HEK293 (cell line): Measurements from ENCODE around the gene CENPX.
A peak's percentile ranks its signal among the peaks of the same experiment; 100 is the strongest.

Experiments used
- CTCF ChIA-PET: fragments of 350-600 bp; formaldehyde crosslinking; extraction: SDS; loops from one replicate; lab custom pipeline; 2021; ENCODE audit warnings: antibody characterized with exemption; lab: Yijun Ruan, JAX
- POLR2A ChIA-PET: fragments of 300-600 bp; formaldehyde crosslinking; extraction: SDS; loops from one replicate; lab custom pipeline; 2020; ENCODE audit warnings: antibody characterized with exemption, inconsistent platforms; lab: Yijun Ruan, JAX
- H3K27ac ChIP-seq: fragments of 200-500 bp; sonication (Bioruptor generic); 2 replicates; pipeline ENCODE4 v1.5.1; 2014; ENCODE audit warnings: low read depth, low read length, control low read depth, inconsistent platforms; ENCODE audit errors: extremely low read depth
- H3K36me3 ChIP-seq, 2 experiments: fragments of 200-500 bp in 1 of 2; sonication (Bioruptor generic) in 1 of 2; 1 replicate in 1 of 2; 2 replicates in 1 of 2; pipeline ENCODE4 v1.5.1; 2014 to 2017; ENCODE audit warnings: inconsistent platforms in 2 of 2, low read length in 2 of 2; ENCODE audit not compliant: control insufficient read depth in 2 of 2, insufficient read depth in 1 of 2
- H3K4me1 ChIP-seq: fragments of 200-500 bp; sonication (Bioruptor generic); 2 replicates; pipeline ENCODE4 v1.5.1; 2014; ENCODE audit warnings: mild to moderate bottlenecking, low read length, inconsistent platforms; ENCODE audit not compliant: control insufficient read depth, insufficient read depth
- H3K4me3 ChIP-seq: 2 replicates; pipeline ENCODE4 v1.5.1; 2011; ENCODE audit warnings: low read depth, mild to moderate bottlenecking, control low read depth, low read length, moderate library complexity
- H3K9me3 ChIP-seq: fragments of 200-500 bp; sonication (Bioruptor generic); 2 replicates; pipeline ENCODE4 v1.5.1; 2014; ENCODE audit warnings: low read depth, low read length, inconsistent platforms; ENCODE audit not compliant: control insufficient read depth, insufficient read depth
- GLI2 ChIP-seq: fragments of 450-650 bp; formaldehyde crosslinking; IDR thresholded peaks from 2 replicates; pipeline ENCODE4; 2017; ENCODE audit warnings: missing biosample characterization, missing genetic modification characterization, low read depth, borderline replicate concordance
- PBX3 ChIP-seq: sonication (generic); formaldehyde crosslinking; IDR thresholded peaks from 2 replicates; pipeline ENCODE4 v1.8.1; 2022; ENCODE audit warnings: mild to moderate bottlenecking, moderate library complexity, missing genetic modification reagents
- PRDM1 ChIP-seq: fragments of 450-650 bp; formaldehyde crosslinking; IDR thresholded peaks from 2 replicates; pipeline ENCODE4; 2016; ENCODE audit warnings: missing biosample characterization, missing genetic modification characterization
- PRDM4 ChIP-seq: fragments of 450-650 bp; formaldehyde crosslinking; IDR thresholded peaks from 2 replicates; pipeline ENCODE4 v1.5.1; 2017; ENCODE audit warnings: missing biosample characterization, missing genetic modification characterization
- SALL2 ChIP-seq: fragments of 450-650 bp; formaldehyde crosslinking; IDR thresholded peaks from 2 replicates; pipeline ENCODE4 v1.5.0; 2017; ENCODE audit warnings: missing biosample characterization, mild to moderate bottlenecking, missing genetic modification characterization, borderline replicate concordance
- ZBTB11 ChIP-seq: fragments of 450-650 bp; formaldehyde crosslinking; conservative IDR thresholded peaks from 2 replicates; pipeline ENCODE4 v1.5.1; 2016; ENCODE audit warnings: low read depth, missing biosample characterization, missing genetic modification characterization
- ZIC2 ChIP-seq: fragments of 450-650 bp; formaldehyde crosslinking; IDR thresholded peaks from 2 replicates; pipeline ENCODE4 v1.5.1; 2016; ENCODE audit warnings: missing biosample characterization, missing genetic modification characterization
- ZNF16 ChIP-seq: fragments of 450-650 bp; formaldehyde crosslinking; IDR thresholded peaks from 2 replicates; pipeline ENCODE4 v1.5.1; 2016; ENCODE audit warnings: low read depth, missing biosample characterization, missing genetic modification characterization
- ZNF169 ChIP-seq: fragments of 450-650 bp; formaldehyde crosslinking; IDR thresholded peaks from 2 replicates; pipeline ENCODE4 v1.5.1; 2016; ENCODE audit warnings: missing biosample characterization, missing genetic modification characterization
- ZNF223 ChIP-seq: fragments of 450-650 bp; formaldehyde crosslinking; IDR thresholded peaks from 2 replicates; pipeline ENCODE4 v1.5.1; 2016; ENCODE audit warnings: missing biosample characterization, missing genetic modification characterization
- ZNF23 ChIP-seq: fragments of 450-650 bp; formaldehyde crosslinking; IDR thresholded peaks from 2 replicates; pipeline ENCODE4 v1.5.1; 2016; ENCODE audit warnings: missing biosample characterization, missing genetic modification characterization, borderline replicate concordance
- ZNF514 ChIP-seq: fragments of 450-650 bp; formaldehyde crosslinking; IDR thresholded peaks from 2 replicates; pipeline ENCODE4 v1.5.1; 2016; ENCODE audit warnings: missing biosample characterization, missing genetic modification characterization
- ZNF529 ChIP-seq: fragments of 450-650 bp; formaldehyde crosslinking; IDR thresholded peaks from 2 replicates; pipeline ENCODE4 v1.5.1; 2017; ENCODE audit warnings: missing genetic modification characterization, missing biosample characterization; ENCODE audit not compliant: insufficient replicate concordance
- ZNF544 ChIP-seq: fragments of 450-650 bp; formaldehyde crosslinking; IDR thresholded peaks from 2 replicates; pipeline ENCODE4 v1.5.0; 2017; ENCODE audit warnings: missing biosample characterization, missing genetic modification characterization
- ZNF629 ChIP-seq: fragments of 450-650 bp; formaldehyde crosslinking; IDR thresholded peaks from 2 replicates; pipeline ENCODE4 v1.5.1; 2017; ENCODE audit warnings: missing biosample characterization, missing genetic modification characterization
- ZNF785 ChIP-seq: fragments of 450-650 bp; formaldehyde crosslinking; IDR thresholded peaks from 2 replicates; pipeline ENCODE4 v1.5.1; 2016; ENCODE audit warnings: missing biosample characterization, missing genetic modification characterization

Gene CENPX

GRCh38 chr17:82043507-82043906, 20.8 kb upstream of the CENPX start:
- no peaks in the 10 kb centered on the region for H3K9me3 ChIP-seq
- POLR2A ChIA-PET, result interaction anchor here (0.6 to 1.8 kb wide), 5 partner anchors 16 to 150 kb away, joined by 3 to 7 read pairs (median 5); no protein-coding TSS in a partner anchor
- CTCF ChIA-PET, result interaction anchor here (0.6 to 1.0 kb wide), 4 partner anchors 8 to 310 kb away, joined by 3 to 5 read pairs (median 4); no protein-coding TSS in a partner anchor
- no peak overlapping the region for H3K27ac ChIP-seq
- H3K4me3 ChIP-seq, result no peak overlapping the region
- no peaks in the 10 kb centered on the region for H3K4me1 ChIP-seq
- peaks cover 0 to 26% of the 10 kb centered on the region in 2 experiments; a peak in 1 of 3 replicates for H3K36me3 ChIP-seq
- TF ChIP-seq ZIC2 (tag by site-specific recombination), result peak; percentile 64
- no peak for TF ChIP-seq PRDM4 (tag by site-specific recombination)

- TF ChIP-seq ZNF169 (tag by site-specific recombination) (no peak), ZNF223 (tag by site-specific recombination) (0 out of 2 replicates have a peak, but pooled peaks have one; percentile 38)
- ChIA-PET POLR2A (interaction anchor here (1.8 kb wide), 2 partner anchors 12 to 17 kb away, joined by 4 to 5 read pairs; partner anchors contain the start of gene RAC3), CTCF (interaction anchor here (0.6 kb wide), 2 partner anchors 21 to 310 kb away, joined by 3 to 4 read pairs; no protein-coding TSS in a partner anchor)
Observed at GRCh38 chr17:82042649-82043048, 20.0 kb upstream of the CENPX start.

GRCh38 chr17:82041144-82041814, 18.6 kb upstream of the CENPX start:
- CTCF ChIA-PET, result interaction anchor here (0.6 to 2.5 kb wide), 5 partner anchors 11 to 269 kb away, joined by 3 to 12 read pairs (median 3); no protein-coding TSS in a partner anchor
- Histone ChIP-seq H3K4me3 (no peak overlapping the region), H3K36me3 (peaks cover 0 to 8% of the 10 kb centered on the region in 2 experiments; a peak in 1 of 3 replicates), H3K9me3 (no peaks in the 10 kb centered on the region), H3K4me1 (peaks cover 5% of the 10 kb centered on the region; the same call in 1 of the 2 replicates)
- no peak for TF ChIP-seq ZBTB11 (tag by site-specific recombination)
- TF ChIP-seq, all 188 proteins: peak for 0
- POLR2A ChIA-PET, result interaction anchor here (1.4 to 1.8 kb wide), 2 partner anchors 10 to 19 kb away, joined by 3 to 4 read pairs; partner anchors contain the start of gene RAC3
- H3K27ac ChIP-seq, result no peak overlapping the region

More at GRCh38 chr17:82042649-82043048, 20.0 kb upstream of the CENPX start:
- H3K9me3 ChIP-seq, result no peaks in the 10 kb centered on the region
- no peaks in the 10 kb centered on the region for H3K4me1 ChIP-seq
- H3K27ac ChIP-seq, result no peak overlapping the region
- H3K36me3 ChIP-seq, result peaks cover 0 to 17% of the 10 kb centered on the region in 2 experiments; a peak in 1 of 3 replicates
- H3K4me3 ChIP-seq, result no peak overlapping the region

GRCh38 chr17:82039695-82040299, 17.1 kb upstream of the CENPX start:
- peaks cover 10% of the 10 kb centered on the region for H3K4me1 ChIP-seq
- H3K36me3 ChIP-seq, result peaks cover 0 to 19% of the 10 kb centered on the region in 2 experiments; a peak in 1 of 3 replicates
- no peaks in the 10 kb centered on the region for H3K9me3 ChIP-seq
- no peak overlapping the region for H3K27ac ChIP-seq
- POLR2A ChIA-PET, result interaction anchor here (0.6 to 2.7 kb wide), 4 partner anchors 16 to 185 kb away, joined by 3 to 96 read pairs (median 6); partner anchors contain the start of genes GPS1 and RFNG
- H3K4me3 ChIP-seq, result no peak overlapping the region
- CTCF ChIA-PET, result interaction anchor here (0.6 to 7.2 kb wide), 3 partner anchors 10 to 114 kb away, joined by 3 to 42 read pairs (median 12); partner anchors contain the start of genes CENPX and LRRC45
- TF ChIP-seq ZNF544 (tag by site-specific recombination) (no peak), ZIC2 (tag by site-specific recombination) (no peak), ZNF785 (tag by site-specific recombination) (no peak), GLI2 (tag by site-specific recombination) (no peak), PBX3 (no peak), ZNF16 (tag by site-specific recombination) (no peak), PRDM1 (tag by site-specific recombination) (no peak), SALL2 (no peak), ZNF629 (no peak), ZNF514 (no peak), ZNF529 (tag by site-specific recombination) (no peak), ZNF23 (tag by site-specific recombination) (no peak)
